SJSA1 (cell line): ENCODE measurements around the gene ABCC1. TPM values are rescaled to one million over a fixed set of nuclear protein-coding genes. Genes with fewer than 3 reads are reported as not detected.
A peak's percentile ranks its signal among the peaks of the same experiment; 100 is the strongest.

Experiments used
- DNase-seq, 2 experiments: peaks; one replicate each; pipeline ENCODE4 v3.0.0-alpha.2; 2015 to 2020; ENCODE audit warnings: low spot score in 2 of 2, low read depth in 1 of 2
- H3K27ac ChIP-seq: fragments of 250-450 bp; sonication (Bioruptor Pico); 2 replicates; pipeline ENCODE4 v1.5.1; 2020; ENCODE audit warnings: mild to moderate bottlenecking, moderate library complexity
- H3K27me3 ChIP-seq: fragments of 250-450 bp; sonication (Bioruptor Pico); replicated peaks from 2 replicates; pipeline ENCODE4 v1.5.1; 2020; ENCODE audit warnings: mild to moderate bottlenecking, moderate library complexity
- H3K36me3 ChIP-seq: fragments of 250-450 bp; sonication (Bioruptor Pico); 2 replicates; pipeline ENCODE4 v1.5.1; 2020; ENCODE audit warnings: mild to moderate bottlenecking
- H3K4me1 ChIP-seq: fragments of 250-450 bp; sonication (Bioruptor Pico); replicated peaks from 2 replicates; pipeline ENCODE4 v1.6.1; 2021; ENCODE audit warnings: mild to moderate bottlenecking
- H3K4me3 ChIP-seq: fragments of 250-450 bp; sonication (Bioruptor Pico); 2 replicates; pipeline ENCODE4 v1.5.1; 2020; ENCODE audit warnings: mild to moderate bottlenecking
- H3K9me3 ChIP-seq: fragments of 250-450 bp; sonication (Bioruptor Pico); replicated peaks from 2 replicates; pipeline ENCODE4 v1.5.1; 2020; ENCODE audit warnings: mild to moderate bottlenecking
- total RNA-seq: library from RNA; depleted of rRNA; stranded (reverse); fragments of >200 nt; shearing (Covaris generic); gene quantifications from 2 replicates; pipeline ENCODE4 v1.2.3, GENCODE V29; 2014

ABCC1 gene
- total RNA-seq, 1 experiment from 2014 or later = 25.0 TPM

DNA sequence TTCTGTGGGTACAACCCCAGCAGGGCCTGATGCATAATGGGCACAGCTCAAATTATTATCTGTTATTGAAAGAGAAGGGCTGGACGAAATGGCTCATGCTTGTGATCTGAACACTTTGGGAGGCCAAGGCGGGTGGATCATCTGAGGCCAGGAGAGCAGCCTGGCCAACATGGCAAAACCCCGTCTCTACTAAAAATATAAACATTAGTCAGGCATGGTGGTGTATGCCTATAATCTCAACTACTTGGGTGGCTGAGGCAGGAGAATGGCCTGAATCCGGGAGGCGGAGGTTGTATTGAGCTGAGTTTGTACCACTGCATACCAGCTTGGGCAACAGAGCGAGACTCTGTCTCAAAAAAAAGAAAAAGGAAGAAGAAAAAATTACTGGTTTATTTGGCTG lies 100.7 kb downstream of the ABCC1 start:
- no peaks in the 10 kb centered on the region for H3K27me3 ChIP-seq
- H3K36me3 ChIP-seq = peaks cover 76% of the 10 kb centered on the region
- H3K4me1 ChIP-seq = peaks cover 38% of the 10 kb centered on the region

DNA sequence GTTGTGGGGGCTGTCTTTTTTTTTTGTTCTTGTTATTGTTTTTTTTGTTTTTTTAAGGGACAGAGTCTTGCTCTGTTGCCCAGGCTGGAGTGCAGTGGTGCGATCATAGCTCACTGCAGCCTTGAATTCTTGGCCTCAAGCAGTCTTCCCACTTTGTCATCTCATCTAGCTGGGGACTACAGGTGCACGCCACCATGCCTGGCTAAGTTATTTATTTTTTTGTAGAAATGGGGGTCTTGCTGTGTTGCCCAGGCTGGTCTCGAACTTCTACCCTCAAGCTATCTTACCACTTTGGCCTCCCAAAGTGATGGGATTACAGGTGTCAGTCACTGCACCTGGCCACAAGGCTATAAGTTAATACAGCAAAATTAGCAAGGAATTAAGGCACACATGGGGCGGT lies 101.7 kb downstream of the ABCC1 start:
- Histone ChIP-seq H3K9me3 (no peaks in the 10 kb centered on the region), H3K27me3 (no peaks in the 10 kb centered on the region), H3K4me1 (peaks cover 29% of the 10 kb centered on the region), H3K36me3 (peaks cover 70% of the 10 kb centered on the region), H3K27ac (no peak overlapping the region), H3K4me3 (no peak overlapping the region)
- no peak for DNase-seq

More for the DNA sequence above, 100.7 kb downstream of the ABCC1 start:
- DNase-seq = peak; percentile 77 to 85
- Histone ChIP-seq H3K27ac (peak overlapping the region; percentile 0; the same call in 1 of the 2 replicates), H3K4me3 (no peak overlapping the region), H3K9me3 (no peaks in the 10 kb centered on the region)

DNA sequence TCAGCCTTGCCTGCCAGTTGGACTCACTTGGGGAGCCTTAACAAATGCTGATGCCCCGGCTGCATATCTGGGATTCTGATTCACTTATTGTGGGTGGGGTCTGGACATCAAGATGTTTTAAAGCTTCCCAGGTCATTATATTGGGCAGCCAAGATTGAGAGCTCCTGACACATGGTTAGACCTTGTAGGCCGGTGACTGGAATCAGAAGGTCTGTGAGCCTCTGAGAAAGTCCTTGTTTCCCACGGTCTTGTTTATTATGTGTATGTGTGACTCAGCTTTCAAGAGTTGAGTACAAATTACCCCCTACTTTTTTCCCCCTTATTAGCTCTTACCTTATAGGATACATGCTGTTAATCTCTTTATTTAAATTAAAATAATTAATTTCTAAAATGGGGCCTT lies 103.5 kb downstream of the ABCC1 start:
- no peaks in the 10 kb centered on the region for H3K27me3 ChIP-seq

DNA sequence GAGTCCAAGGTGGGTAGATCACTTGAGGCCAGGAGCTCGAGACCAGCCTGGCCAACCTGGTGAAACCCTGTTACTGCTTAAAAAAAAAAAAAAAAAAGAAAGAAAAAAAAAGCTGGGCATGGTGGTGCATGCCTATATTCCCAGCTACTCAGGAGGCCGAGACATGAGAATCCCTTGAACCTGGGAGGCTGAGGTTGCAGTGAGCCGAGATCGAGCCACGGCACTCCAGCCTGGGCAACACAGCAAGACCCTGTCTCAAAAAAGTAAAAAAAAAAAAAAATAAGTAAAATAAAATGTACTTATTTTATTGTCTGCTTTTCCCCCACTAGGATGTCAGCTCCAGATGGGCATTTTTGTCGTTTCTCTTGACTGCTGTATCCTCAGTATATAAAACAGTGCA lies 107.7 kb downstream of the ABCC1 start:
- no peak for DNase-seq
- H3K4me1 ChIP-seq = peaks cover 8% of the 10 kb centered on the region
- no peak overlapping the region for H3K27ac ChIP-seq
- H3K4me3 ChIP-seq = no peak overlapping the region
- H3K27me3 ChIP-seq = no peaks in the 10 kb centered on the region
- H3K9me3 ChIP-seq = no peaks in the 10 kb centered on the region
- H3K36me3 ChIP-seq = peaks cover 70% of the 10 kb centered on the region

More for the DNA sequence above, 103.5 kb downstream of the ABCC1 start:
- H3K27ac ChIP-seq = peak overlapping the region; percentile 35
- no peak overlapping the region for H3K4me3 ChIP-seq
- H3K9me3 ChIP-seq = no peaks in the 10 kb centered on the region
- H3K36me3 ChIP-seq = peaks cover 65% of the 10 kb centered on the region
- peaks cover 26% of the 10 kb centered on the region for H3K4me1 ChIP-seq
- DNase-seq = peak in 1 of 2 experiments; percentile 60

DNA sequence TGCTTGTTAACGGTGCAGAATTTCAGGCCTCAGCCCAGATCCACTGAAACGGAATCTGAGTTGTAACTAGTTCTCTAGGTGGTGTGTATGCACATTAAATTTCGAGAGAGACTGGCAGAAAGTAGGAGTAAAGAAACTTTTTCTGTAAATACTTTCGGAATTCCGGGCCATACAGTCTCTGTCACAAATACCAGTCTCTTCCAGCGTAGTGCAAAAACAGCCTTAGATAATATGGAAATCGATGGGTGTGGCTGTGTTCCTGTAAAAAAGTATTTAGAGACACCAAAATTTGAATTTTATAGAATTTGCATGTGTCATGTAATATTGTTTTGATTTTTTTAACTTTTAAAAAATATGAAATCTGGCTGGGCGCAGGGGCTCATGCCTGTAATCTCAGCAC lies 109.7 kb downstream of the ABCC1 start:
- no peak for DNase-seq
- no peaks in the 10 kb centered on the region for H3K9me3 ChIP-seq
- no peak overlapping the region for H3K4me3 ChIP-seq
- H3K4me1 ChIP-seq = 0 out of 2 replicates have a peak, but pooled peaks cover 3% of the 10 kb centered on the region
- no peaks in the 10 kb centered on the region for H3K27me3 ChIP-seq
- H3K36me3 ChIP-seq = peaks cover 74% of the 10 kb centered on the region
- no peak overlapping the region for H3K27ac ChIP-seq

DNA sequence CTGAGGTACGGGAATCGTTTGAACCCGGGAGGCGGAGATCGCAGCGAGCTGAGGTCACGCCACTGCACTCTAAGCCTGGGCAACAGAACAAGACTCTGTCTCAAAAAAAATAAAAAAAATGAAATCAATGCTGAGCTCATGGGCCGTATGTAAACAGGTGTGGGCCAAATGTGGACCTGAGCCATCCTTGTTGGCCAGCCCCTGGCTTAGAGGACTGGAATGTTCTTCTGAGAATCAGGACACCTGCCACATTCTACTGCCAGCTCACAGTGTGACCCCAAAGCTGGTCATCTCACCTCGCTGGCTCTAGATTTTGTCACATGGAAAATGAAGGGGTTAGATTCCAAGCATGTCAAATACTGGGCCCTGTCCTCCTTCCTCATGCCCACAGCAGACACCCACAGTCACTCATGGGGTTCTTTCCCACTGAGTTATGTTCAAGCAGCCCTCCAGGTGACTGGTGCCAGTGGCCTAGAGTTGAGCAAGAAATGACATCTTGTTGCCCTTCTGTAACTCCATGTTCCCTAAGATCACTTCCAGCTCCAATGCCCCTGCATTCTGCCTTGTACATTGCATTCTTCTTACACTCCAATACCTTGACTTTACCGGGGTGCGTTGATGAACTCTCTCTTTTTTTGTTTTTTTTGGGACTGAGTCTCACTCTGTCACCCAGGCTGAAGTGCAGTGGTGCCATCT lies 110.6 kb downstream of the ABCC1 start:
- no peaks in the 10 kb centered on the region for H3K27me3 ChIP-seq
- no peaks in the 10 kb centered on the region for H3K9me3 ChIP-seq
- H3K4me3 ChIP-seq = no peak overlapping the region
- no peak for DNase-seq
- H3K27ac ChIP-seq = no peak overlapping the region
- H3K4me1 ChIP-seq = 0 out of 2 replicates have a peak, but pooled peaks cover 3% of the 10 kb centered on the region
- peaks cover 73% of the 10 kb centered on the region for H3K36me3 ChIP-seq

DNA sequence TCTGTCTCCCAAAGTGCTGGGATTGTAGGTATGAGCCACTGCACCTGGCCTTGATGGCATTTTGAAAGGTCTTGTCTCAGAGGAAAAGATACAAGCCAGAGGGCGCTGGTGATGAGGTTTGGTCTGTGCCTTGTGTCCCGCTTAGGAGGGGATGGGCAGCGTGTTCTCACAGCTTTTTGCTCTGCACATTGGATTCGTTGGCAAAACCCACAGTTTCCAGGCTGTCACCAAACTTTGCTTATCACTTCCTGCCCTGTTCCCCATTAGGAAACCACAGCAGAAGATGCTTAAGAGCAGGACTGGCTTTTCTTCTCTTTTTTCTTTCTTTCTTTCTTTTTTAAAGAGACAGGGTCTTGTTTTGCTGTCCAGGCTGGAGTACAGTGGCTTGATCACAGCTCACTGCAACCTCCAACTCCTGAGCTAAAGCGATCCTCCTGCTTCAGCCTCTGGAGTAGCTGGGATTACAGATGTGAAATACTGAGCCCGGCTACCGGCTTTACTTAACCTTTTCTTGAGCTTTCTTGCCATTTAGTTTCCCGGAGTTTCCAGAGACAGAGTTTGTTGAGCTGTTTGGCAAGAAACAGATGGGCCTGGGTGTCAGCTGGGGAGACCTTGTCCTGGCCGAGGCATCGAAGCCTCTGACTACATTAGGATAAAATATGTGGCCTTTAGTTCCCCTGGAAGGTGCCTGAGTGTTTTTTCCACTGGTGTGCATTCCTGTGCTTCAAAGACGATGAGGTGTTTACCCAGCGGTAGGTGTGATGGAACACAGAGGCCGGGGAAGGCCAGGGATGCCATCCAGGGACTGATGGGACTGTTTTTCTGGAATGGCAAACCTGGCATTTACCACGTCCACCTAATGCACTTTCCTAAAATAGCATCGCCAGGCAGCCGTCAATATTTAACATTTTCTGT lies 112.9 kb downstream of the ABCC1 start:
- Histone ChIP-seq H3K4me3 (no peak overlapping the region), H3K27me3 (no peaks in the 10 kb centered on the region), H3K9me3 (no peaks in the 10 kb centered on the region), H3K4me1 (peaks cover 11% of the 10 kb centered on the region; the same call in 1 of the 2 replicates), H3K27ac (no peak overlapping the region), H3K36me3 (peaks cover 83% of the 10 kb centered on the region)
- no peak for DNase-seq

DNA sequence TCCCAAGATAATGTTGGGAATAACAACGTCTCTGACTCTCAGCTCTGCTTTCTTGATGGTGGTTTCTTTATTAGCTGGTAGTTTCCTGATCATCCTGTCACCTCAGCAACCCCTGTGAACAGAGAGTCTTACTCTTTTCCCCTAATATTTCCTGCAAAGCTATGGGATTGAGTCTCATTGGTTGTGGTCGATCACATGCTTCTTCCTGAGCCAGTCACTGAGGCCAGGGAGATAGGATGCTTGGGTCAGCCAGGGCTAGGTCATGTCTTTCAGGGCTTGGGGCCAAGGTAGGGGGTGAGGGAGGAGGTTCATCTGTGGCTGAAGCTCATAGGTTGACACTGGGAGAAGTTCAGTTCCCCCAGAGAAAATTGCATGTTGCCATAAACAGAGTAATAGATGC lies 114.3 kb downstream of the ABCC1 start:
- H3K4me3 ChIP-seq = no peak overlapping the region

DNA sequence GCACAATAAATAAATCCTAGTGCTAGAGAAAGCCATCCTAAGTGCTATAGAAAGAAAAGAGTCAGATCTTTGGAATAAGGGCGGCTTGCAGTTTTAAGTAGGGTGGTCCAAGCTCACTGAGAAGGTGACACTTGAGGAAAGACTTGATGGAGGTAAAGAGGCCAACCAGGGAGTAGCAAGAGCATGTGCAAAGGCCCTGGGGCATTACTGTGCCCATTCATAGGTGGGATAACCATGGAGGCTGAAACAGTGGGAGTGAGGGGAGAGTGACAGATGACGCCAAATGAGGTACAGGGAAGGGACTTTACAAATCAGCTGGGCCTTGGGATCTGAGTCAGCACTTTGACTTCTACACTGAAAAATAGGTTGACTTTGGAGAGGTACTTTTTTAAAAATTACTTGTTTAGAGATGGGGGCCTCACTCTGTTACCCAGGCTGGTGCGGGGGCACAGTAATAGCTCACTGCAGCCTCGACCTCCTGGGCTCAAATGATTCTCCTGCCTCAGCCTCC lies 115.5 kb downstream of the ABCC1 start:
- Histone ChIP-seq H3K27me3 (no peaks in the 10 kb centered on the region), H3K9me3 (no peaks in the 10 kb centered on the region), H3K36me3 (peaks cover 79% of the 10 kb centered on the region), H3K4me3 (no peak overlapping the region), H3K4me1 (peaks cover 11% of the 10 kb centered on the region; the same call in 1 of the 2 replicates), H3K27ac (no peak overlapping the region)
- DNase-seq = no peak

More for the DNA sequence above, 114.3 kb downstream of the ABCC1 start:
- Histone ChIP-seq H3K27ac (no peak overlapping the region), H3K27me3 (no peaks in the 10 kb centered on the region), H3K9me3 (no peaks in the 10 kb centered on the region), H3K36me3 (peaks cover 85% of the 10 kb centered on the region), H3K4me1 (peaks cover 11% of the 10 kb centered on the region; the same call in 1 of the 2 replicates)
- no peak for DNase-seq

DNA sequence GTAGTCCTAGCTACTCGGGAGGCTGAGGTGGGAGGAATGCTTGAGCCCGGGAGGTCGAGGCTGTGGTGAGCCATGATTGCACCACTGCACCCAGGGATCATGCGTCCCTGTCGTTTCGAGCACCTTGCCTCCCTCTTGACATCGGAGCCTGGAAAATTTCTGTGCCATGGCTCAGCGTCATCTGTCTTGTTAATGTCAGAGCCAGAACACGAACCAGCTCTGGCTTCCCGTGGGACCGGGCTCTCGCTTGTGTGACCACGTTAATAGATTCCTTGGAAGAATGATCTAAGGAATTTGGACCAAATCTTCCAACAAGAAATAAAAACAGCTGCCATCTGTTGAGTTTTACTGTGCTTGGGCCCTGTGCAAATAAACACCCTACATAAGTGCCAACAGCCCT lies 117.7 kb downstream of the ABCC1 start:
- no peak for DNase-seq
- H3K27me3 ChIP-seq = no peaks in the 10 kb centered on the region
- H3K4me1 ChIP-seq = peaks cover 8% of the 10 kb centered on the region; the same call in 1 of the 2 replicates
- no peaks in the 10 kb centered on the region for H3K9me3 ChIP-seq
- no peak overlapping the region for H3K4me3 ChIP-seq
- peaks cover 63% of the 10 kb centered on the region for H3K36me3 ChIP-seq
- no peak overlapping the region for H3K27ac ChIP-seq

DNA sequence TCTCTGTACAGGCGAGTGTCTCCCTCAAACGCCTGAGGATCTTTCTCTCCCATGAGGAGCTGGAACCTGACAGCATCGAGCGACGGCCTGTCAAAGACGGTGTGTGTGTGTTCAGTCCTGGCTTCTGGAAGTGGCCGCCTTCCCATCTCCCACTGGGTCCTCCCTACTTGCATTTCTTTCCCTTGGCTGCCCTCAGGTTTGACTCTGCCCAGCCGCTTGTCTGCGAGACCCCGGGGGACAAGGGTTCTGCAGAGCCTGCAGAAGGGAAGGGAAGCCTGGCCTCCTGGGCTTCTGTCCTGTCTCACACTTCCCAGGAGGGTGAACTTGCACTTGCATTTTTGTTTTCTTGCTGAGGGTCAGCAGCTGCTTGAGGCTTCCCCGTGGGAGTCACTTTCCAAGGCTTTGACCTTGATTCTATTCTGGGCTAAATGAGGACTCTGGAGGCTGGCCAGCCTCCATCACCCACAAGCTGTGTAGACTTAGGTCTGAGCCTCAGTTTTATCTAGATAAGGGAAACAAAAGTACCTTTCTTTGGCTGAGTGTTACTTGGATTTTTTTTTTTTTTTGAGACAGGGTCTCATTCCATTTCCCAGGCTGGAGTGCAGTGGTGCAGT lies 122.3 kb downstream of the ABCC1 start:
- Histone ChIP-seq H3K27me3 (no peaks in the 10 kb centered on the region), H3K9me3 (no peaks in the 10 kb centered on the region), H3K36me3 (peaks cover 53% of the 10 kb centered on the region), H3K4me1 (peaks cover 32% of the 10 kb centered on the region), H3K27ac (no peak overlapping the region), H3K4me3 (no peak overlapping the region)
- DNase-seq = no peak

DNA sequence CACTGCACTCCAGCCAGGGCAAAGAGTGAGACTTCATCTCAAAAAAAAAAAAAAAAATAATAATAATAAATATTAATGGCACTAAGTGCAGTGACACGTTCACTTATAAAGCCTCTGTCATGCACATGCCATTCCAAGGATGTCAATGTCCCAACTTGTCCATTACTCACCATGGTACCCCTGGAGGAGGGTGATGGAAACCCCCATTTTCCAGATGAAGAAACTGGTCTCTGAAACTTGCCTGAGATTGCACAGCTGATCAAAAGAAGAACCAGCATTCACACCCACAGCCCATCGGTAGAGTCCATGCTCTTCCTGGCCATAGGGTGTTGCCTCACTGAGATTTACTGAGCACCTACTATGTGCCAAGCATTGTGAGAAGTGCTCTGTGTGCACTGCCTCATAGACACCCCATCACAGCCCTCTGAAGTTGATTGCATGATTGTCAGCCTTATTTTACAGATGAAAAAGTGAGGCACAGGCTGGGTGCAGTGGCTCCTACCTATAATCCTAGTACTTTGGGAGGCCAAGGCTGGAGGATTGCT lies 123.7 kb downstream of the ABCC1 start:
- Histone ChIP-seq H3K9me3 (peaks cover 5% of the 10 kb centered on the region; the same call in 1 of the 2 replicates), H3K4me1 (peaks cover 33% of the 10 kb centered on the region), H3K27me3 (no peaks in the 10 kb centered on the region), H3K36me3 (peaks cover 57% of the 10 kb centered on the region), H3K4me3 (no peak overlapping the region), H3K27ac (peak overlapping the region; percentile 88; the same call in 1 of the 2 replicates)
- DNase-seq = no peak
